Mesendoderm (in vitro differentiated cells): ENCODE data around the gene TRIM50.

Experiments used
- DNase-seq: peaks from one replicate; pipeline ENCODE4 v3.0.0; 2013
- H2AK5ac ChIP-seq: 2 replicates; pipeline ENCODE4 v1.6.1; 2013; ENCODE audit warnings: low read length, inconsistent platforms
- H2BK120ac ChIP-seq: 2 replicates; pipeline ENCODE4 v1.6.1; 2013; ENCODE audit warnings: low read depth, mild to moderate bottlenecking, low read length, moderate library complexity, mixed read lengths
- H2BK15ac ChIP-seq: replicated peaks from 2 replicates; pipeline ENCODE4 v1.6.1; 2013; ENCODE audit warnings: low read depth, mild to moderate bottlenecking, moderate library complexity
- H2BK5ac ChIP-seq: 2 replicates; pipeline ENCODE4 v1.6.1; 2013; ENCODE audit warnings: low read length, inconsistent platforms
- H3K18ac ChIP-seq: 2 replicates; pipeline ENCODE4 v1.6.1; 2013; ENCODE audit warnings: mild to moderate bottlenecking, low read length, mixed read lengths
- H3K23ac ChIP-seq: one replicate; pipeline ENCODE4 v1.6.1; 2013; ENCODE audit warnings: low read length
- H3K27ac ChIP-seq: 2 replicates; pipeline ENCODE4 v1.5.1; 2013; ENCODE audit warnings: low read depth, mild to moderate bottlenecking, inconsistent platforms, low read length, moderate library complexity
- H3K27me3 ChIP-seq: 2 replicates; pipeline ENCODE4 v1.6.1; 2013; ENCODE audit warnings: low read length, control low read depth, mild to moderate bottlenecking, inconsistent platforms; ENCODE audit not compliant: insufficient read depth, poor library complexity
- H3K36me3 ChIP-seq: 2 replicates; pipeline ENCODE4 v1.6.1; 2013; ENCODE audit warnings: low read length, inconsistent platforms; ENCODE audit not compliant: control insufficient read depth, insufficient read depth
- H3K4ac ChIP-seq: one replicate; pipeline ENCODE4 v1.6.1; 2013; ENCODE audit warnings: low read depth, mild to moderate bottlenecking, low read length, moderate library complexity
- H3K4me1 ChIP-seq: 2 replicates; pipeline ENCODE4 v1.6.1; 2013; ENCODE audit warnings: low read depth, low read length, inconsistent platforms; ENCODE audit not compliant: control insufficient read depth
- H3K4me2 ChIP-seq: 2 replicates; pipeline ENCODE4 v1.6.1; 2013; ENCODE audit warnings: low read length
- H3K4me3 ChIP-seq: 2 replicates; pipeline ENCODE4 v1.5.1; 2013; ENCODE audit warnings: mild to moderate bottlenecking, low read length
- H3K56ac ChIP-seq: one replicate; pipeline ENCODE4 v1.6.1; 2013; ENCODE audit warnings: low read length
- H3K79me1 ChIP-seq: 2 replicates; pipeline ENCODE4 v1.6.1; 2013; ENCODE audit warnings: low read length, inconsistent platforms
- H3K79me2 ChIP-seq: 2 replicates; pipeline ENCODE4 v1.6.1; 2013; ENCODE audit warnings: mild to moderate bottlenecking, low read length; ENCODE audit not compliant: control insufficient read depth, insufficient read depth
- H3K9ac ChIP-seq: 2 replicates; pipeline ENCODE4 v1.6.1; 2013; ENCODE audit warnings: low read length, inconsistent platforms
- H4K5ac ChIP-seq: one replicate; pipeline ENCODE4 v1.6.1; 2013; ENCODE audit warnings: low read length
- H4K8ac ChIP-seq: one replicate; pipeline ENCODE4 v1.6.1; 2013; ENCODE audit warnings: low read depth, mild to moderate bottlenecking, control low read depth, low read length, moderate library complexity
- WGBS: extraction: QIAGEN DNeasy Blood & Tissue Kit; methylation state at CpG from one replicate; pipeline ENCODE4 v1.1.7; 2013; ENCODE audit warnings: low lambda C conversion rate, missing lambda C conversion rate; ENCODE audit not compliant: insufficient coverage; ENCODE audit errors: extremely low coverage; 5-methylcytosine and 5-hydroxymethylcytosine counted together

Gene TRIM50

GRCh38 chr7:73359746-73360375, 32.0 kb upstream of the TRIM50 start:
- H2BK15ac ChIP-seq, result no peak overlapping the region
- H3K27ac ChIP-seq, result no peak overlapping the region
- H3K36me3 ChIP-seq, result no peaks in the 10 kb centered on the region
- H2BK120ac ChIP-seq, result no peak overlapping the region
- no CpG with 5 or more reads among the region's 13 CpGs for WGBS
- no peak for DNase-seq
- no peaks in the 10 kb centered on the region for H3K27me3 ChIP-seq
- no peak overlapping the region for H2BK5ac ChIP-seq
- no peak overlapping the region for H3K23ac ChIP-seq
- H3K4me2 ChIP-seq, result no peak overlapping the region
- no peak overlapping the region for H4K8ac ChIP-seq
- no peak overlapping the region for H4K5ac ChIP-seq
- no peaks in the 10 kb centered on the region for H3K79me1 ChIP-seq
- no peaks in the 10 kb centered on the region for H3K4me1 ChIP-seq
- no peak overlapping the region for H3K18ac ChIP-seq
- no peaks in the 10 kb centered on the region for H3K79me2 ChIP-seq
- no peak overlapping the region for H3K56ac ChIP-seq
- H3K4me3 ChIP-seq, result no peak overlapping the region
- H3K9ac ChIP-seq, result no peak overlapping the region
- no peak overlapping the region for H2AK5ac ChIP-seq
- no peak overlapping the region for H3K4ac ChIP-seq

GRCh38 chr7:73359306-73359705, 31.4 kb upstream of the TRIM50 start:
- H4K5ac ChIP-seq, result no peak overlapping the region
- H3K18ac ChIP-seq, result no peak overlapping the region
- no peak overlapping the region for H2BK15ac ChIP-seq
- no peaks in the 10 kb centered on the region for H3K79me1 ChIP-seq
- no peak overlapping the region for H3K4me3 ChIP-seq
- no peaks in the 10 kb centered on the region for H3K27me3 ChIP-seq
- no peak overlapping the region for H3K9ac ChIP-seq
- no peak overlapping the region for H3K4ac ChIP-seq
- H3K79me2 ChIP-seq, result no peaks in the 10 kb centered on the region
- no peaks in the 10 kb centered on the region for H3K36me3 ChIP-seq
- H3K27ac ChIP-seq, result no peak overlapping the region
- no peaks in the 10 kb centered on the region for H3K4me1 ChIP-seq
- no peak overlapping the region for H2BK5ac ChIP-seq
- no peak overlapping the region for H2AK5ac ChIP-seq
- no peak overlapping the region for H2BK120ac ChIP-seq
- no peak overlapping the region for H3K56ac ChIP-seq
- H3K23ac ChIP-seq, result no peak overlapping the region
- H3K4me2 ChIP-seq, result no peak overlapping the region
- no peak overlapping the region for H4K8ac ChIP-seq
- WGBS, result no CpG with 5 or more reads among the region's 11 CpGs
- DNase-seq, result no peak

- Histone ChIP-seq H4K5ac (no peak overlapping the region), H3K4me1 (no peaks in the 10 kb centered on the region), H4K8ac (no peak overlapping the region), H3K79me2 (no peaks in the 10 kb centered on the region), H3K56ac (no peak overlapping the region), H3K9ac (no peak overlapping the region), H3K27ac (no peak overlapping the region), H2AK5ac (no peak overlapping the region), H3K18ac (no peak overlapping the region), H2BK120ac (no peak overlapping the region), H2BK15ac (no peak overlapping the region), H3K79me1 (no peaks in the 10 kb centered on the region), H3K27me3 (no peaks in the 10 kb centered on the region), H3K4me3 (no peak overlapping the region), H3K4ac (no peak overlapping the region), H3K4me2 (no peak overlapping the region), H3K36me3 (no peaks in the 10 kb centered on the region), H2BK5ac (no peak overlapping the region), H3K23ac (no peak overlapping the region)
- DNase-seq, result no peak
- no CpG with 5 or more reads among the region's 21 CpGs for WGBS
These were observed 30.9 kb upstream of the TRIM50 start for GRCh38 chr7:73358590-73359275.

GRCh38 chr7:73356159-73356558, 28.3 kb upstream of the TRIM50 start:
- no CpG with 5 or more reads among the region's 5 CpGs for WGBS
- Histone ChIP-seq H3K27ac (no peak overlapping the region), H3K4ac (no peak overlapping the region), H3K79me2 (no peaks in the 10 kb centered on the region), H3K4me3 (no peak overlapping the region), H3K9ac (no peak overlapping the region), H4K5ac (no peak overlapping the region), H2BK120ac (no peak overlapping the region), H3K36me3 (no peaks in the 10 kb centered on the region), H3K4me1 (peaks cover 3% of the 10 kb centered on the region), H3K18ac (no peak overlapping the region), H3K23ac (no peak overlapping the region), H3K56ac (no peak overlapping the region), H3K4me2 (no peak overlapping the region), H2BK15ac (no peak overlapping the region), H2AK5ac (no peak overlapping the region), H4K8ac (no peak overlapping the region), H2BK5ac (no peak overlapping the region), H3K27me3 (no peaks in the 10 kb centered on the region), H3K79me1 (no peaks in the 10 kb centered on the region)
- DNase-seq, result no peak

GRCh38 chr7:73354821-73355220, 26.9 kb upstream of the TRIM50 start:
- H3K27ac ChIP-seq, result no peak overlapping the region
- H4K5ac ChIP-seq, result no peak overlapping the region
- H3K18ac ChIP-seq, result no peak overlapping the region
- no peak overlapping the region for H2BK15ac ChIP-seq
- H2BK5ac ChIP-seq, result no peak overlapping the region
- H3K79me2 ChIP-seq, result no peaks in the 10 kb centered on the region
- WGBS, result no CpG with 5 or more reads among the region's 17 CpGs
- peaks cover 3% of the 10 kb centered on the region for H3K4me1 ChIP-seq
- H4K8ac ChIP-seq, result no peak overlapping the region
- no peaks in the 10 kb centered on the region for H3K79me1 ChIP-seq
- no peak overlapping the region for H2AK5ac ChIP-seq
- no peak overlapping the region for H3K23ac ChIP-seq
- no peak overlapping the region for H3K4me3 ChIP-seq
- H3K4ac ChIP-seq, result no peak overlapping the region
- H3K56ac ChIP-seq, result no peak overlapping the region
- H3K4me2 ChIP-seq, result no peak overlapping the region
- H3K27me3 ChIP-seq, result no peaks in the 10 kb centered on the region
- no peak for DNase-seq
- H3K9ac ChIP-seq, result no peak overlapping the region
- H3K36me3 ChIP-seq, result no peaks in the 10 kb centered on the region
- no peak overlapping the region for H2BK120ac ChIP-seq

GRCh38 chr7:73354196-73354595, 26.3 kb upstream of the TRIM50 start:
- no CpG with 5 or more reads among the region's 9 CpGs for WGBS
- Histone ChIP-seq H4K5ac (no peak overlapping the region), H2BK5ac (no peak overlapping the region), H3K9ac (no peak overlapping the region), H3K4me2 (no peak overlapping the region), H3K27me3 (no peaks in the 10 kb centered on the region), H3K4me3 (no peak overlapping the region), H2BK120ac (no peak overlapping the region), H3K79me1 (no peaks in the 10 kb centered on the region), H2AK5ac (no peak overlapping the region), H3K56ac (no peak overlapping the region), H3K79me2 (no peaks in the 10 kb centered on the region), H3K27ac (no peak overlapping the region), H3K4me1 (peaks cover 3% of the 10 kb centered on the region), H3K4ac (no peak overlapping the region), H3K23ac (no peak overlapping the region), H3K36me3 (no peaks in the 10 kb centered on the region), H3K18ac (no peak overlapping the region), H4K8ac (no peak overlapping the region), H2BK15ac (no peak overlapping the region)
- DNase-seq, result no peak
